ENCODE measurements around the gene MAGI3. TPM values are rescaled to one million over a fixed set of nuclear protein-coding genes. Genes with fewer than 3 reads are reported as not detected.

The MAGI3 gene
- polyA plus RNA-seq, 1 donor from 2014 or later, result 10.8 TPM

- no peaks in the 10 kb centered on the region for H3K9me2 ChIP-seq (ENCODE audit: insufficient read depth, low read length)
- H3K4me3 ChIP-seq (ENCODE audit: low read length), result no peak overlapping the region
- H3K79me2 ChIP-seq (replicated peaks; ENCODE audit: insufficient read depth, low read length), result no peaks in the 10 kb centered on the region
- TF ChIP-seq EZH2 (IDR thresholded peaks at IDR 0.05; ENCODE audit: borderline replicate concordance, insufficient read depth, low read length, poor library complexity, severe bottlenecking), result no peak
- no peak overlapping the region for H3K4me2 ChIP-seq (ENCODE audit: low read length)
- no peak overlapping the region for H2AFZ ChIP-seq (ENCODE audit: low read depth, low read length)
- no peaks in the 10 kb centered on the region for H3K27me3 ChIP-seq (ENCODE audit: insufficient read depth, low read depth, low read length)
- no peak overlapping the region for H3K27ac ChIP-seq (ENCODE audit: low read length)
- H3F3A ChIP-seq (ENCODE audit: insufficient read depth, low read length, poor library complexity, severe bottlenecking), result no peaks in the 10 kb centered on the region
- H3K9me3 ChIP-seq (ENCODE audit: low read length), result no peaks in the 10 kb centered on the region
- no peaks in the 10 kb centered on the region for H3K36me3 ChIP-seq (ENCODE audit: insufficient read depth, low read length)
- no peaks in the 10 kb centered on the region for H4K20me1 ChIP-seq (ENCODE audit: insufficient read depth)
- no peak overlapping the region for H3K9ac ChIP-seq (ENCODE audit: low read length)
Observed at GRCh38 chr1:113438505-113439276, 48.4 kb downstream of the MAGI3 start.

GRCh38 chr1:113439277-113439670 lies 49.0 kb downstream of the MAGI3 start:
- TF ChIP-seq POLR2AphosphoS5 (IDR thresholded peaks at IDR 0.05) (no peak), EZH2 (IDR thresholded peaks at IDR 0.05; ENCODE audit: borderline replicate concordance, insufficient read depth, low read length, poor library complexity, severe bottlenecking) (no peak), SMC3 (conservative IDR thresholded peaks at IDR 0.05; ENCODE audit: poor library complexity) (no peak), REST (IDR thresholded peaks at IDR 0.05; ENCODE audit: borderline replicate concordance) (no peak), CTCF (IDR thresholded peaks at IDR 0.05; ENCODE audit: poor library complexity, severe bottlenecking) (no peak), EP300 (conservative IDR thresholded peaks at IDR 0.05; ENCODE audit: poor library complexity, severe bottlenecking) (no peak), MXI1 (conservative IDR thresholded peaks at IDR 0.05; ENCODE audit: poor library complexity, severe bottlenecking) (no peak), RAD21 (conservative IDR thresholded peaks at IDR 0.05) (no peak), TAF1 (IDR thresholded peaks at IDR 0.05; ENCODE audit: low read depth) (no peak)
- no peaks in the 10 kb centered on the region for H3K9me3 ChIP-seq (ENCODE audit: low read length)
- H3K9ac ChIP-seq (ENCODE audit: low read length), result no peak overlapping the region
- H3K36me3 ChIP-seq (ENCODE audit: insufficient read depth, low read length), result no peaks in the 10 kb centered on the region
- H3K4me3 ChIP-seq (ENCODE audit: low read length), result no peak overlapping the region
- no peaks in the 10 kb centered on the region for H3K79me2 ChIP-seq (replicated peaks; ENCODE audit: insufficient read depth, low read length)
- H3K27me3 ChIP-seq (ENCODE audit: insufficient read depth, low read depth, low read length), result no peaks in the 10 kb centered on the region
- no peak overlapping the region for H3K4me2 ChIP-seq (ENCODE audit: low read length)
- no peaks in the 10 kb centered on the region for H3K9me2 ChIP-seq (ENCODE audit: insufficient read depth, low read length)
- H2AFZ ChIP-seq (ENCODE audit: low read depth, low read length), result no peak overlapping the region
- H3K27ac ChIP-seq (ENCODE audit: low read length), result no peak overlapping the region
- H3F3A ChIP-seq (ENCODE audit: insufficient read depth, low read length, poor library complexity, severe bottlenecking), result no peaks in the 10 kb centered on the region
- H4K20me1 ChIP-seq (ENCODE audit: insufficient read depth), result no peaks in the 10 kb centered on the region

Measured in neural cell (in vitro differentiated cells).